PFSK-1 (cell line): ENCODE results near the gene SYNJ2.

Source experiments
- FOXP2 ChIP-seq: optimal IDR thresholded peaks from 2 replicates; pipeline ENCODE3; 2011; ENCODE audit warnings: borderline replicate concordance, control low read depth, inconsistent platforms; ENCODE audit not compliant: insufficient read depth; ENCODE audit errors: extremely low read length, extremely low read depth
- POLR2AphosphoS5 ChIP-seq: IDR thresholded peaks from 2 replicates; pipeline ENCODE4 v1.6.1; 2012; ENCODE audit warnings: low read depth, mild to moderate bottlenecking, control low read depth, low read length, moderate library complexity
- REST ChIP-seq, 2 experiments: IDR thresholded peaks; 2 replicates each; pipeline versions ENCODE4 v1.6.1 to v1.8.0; 2011 to 2012; ENCODE audit warnings: low read depth in 2 of 2, low read length in 2 of 2, control low read depth in 1 of 2, inconsistent platforms in 1 of 2, mild to moderate bottlenecking in 1 of 2, moderate library complexity in 1 of 2; ENCODE audit not compliant: insufficient read depth in 1 of 2
- SIN3A ChIP-seq: IDR thresholded peaks from 2 replicates; pipeline ENCODE4 v1.6.1; 2012; ENCODE audit warnings: mild to moderate bottlenecking, low read length, moderate library complexity, borderline replicate concordance; ENCODE audit not compliant: insufficient read depth
- TAF1 ChIP-seq: IDR thresholded peaks from 2 replicates; pipeline ENCODE4 v1.6.1; 2012; ENCODE audit warnings: low read length, control low read depth, borderline replicate concordance; ENCODE audit not compliant: insufficient read depth

The SYNJ2 gene

GRCh38 chr6:158030380-158031300, 49.0 kb downstream of the SYNJ2 start:
- no peak for TF ChIP-seq TAF1
- no peak for TF ChIP-seq REST (IDR thresholded peaks at IDR 0.05; ENCODE audit: insufficient read depth in 1 of 2, low read depth in 2 of 2, low read length in 2 of 2)
- TF ChIP-seq SIN3A, result no peak
- no peak for TF ChIP-seq POLR2AphosphoS5

GRCh38 chr6:158031381-158032353, 50.0 kb downstream of the SYNJ2 start:
- TF ChIP-seq REST (IDR thresholded peaks at IDR 0.05; ENCODE audit: insufficient read depth in 1 of 2, low read depth in 2 of 2, low read length in 2 of 2), result no peak
- no peak for TF ChIP-seq SIN3A
- TF ChIP-seq FOXP2, result no peak
- TF ChIP-seq POLR2AphosphoS5, result no peak

- no peak for TF ChIP-seq REST (IDR thresholded peaks at IDR 0.05; ENCODE audit: insufficient read depth in 1 of 2, low read depth in 2 of 2, low read length in 2 of 2)
- no peak for TF ChIP-seq POLR2AphosphoS5
- TF ChIP-seq SIN3A, result no peak
- TF ChIP-seq TAF1, result no peak
- no peak for TF ChIP-seq FOXP2
These were observed 50.7 kb downstream of the SYNJ2 start for GRCh38 chr6:158032354-158032733.

GRCh38 chr6:158033077-158033750, 51.6 kb downstream of the SYNJ2 start:
- TF ChIP-seq SIN3A (no peak), FOXP2 (no peak), TAF1 (no peak), REST (IDR thresholded peaks at IDR 0.05; ENCODE audit: insufficient read depth in 1 of 2, low read depth in 2 of 2, low read length in 2 of 2) (no peak), POLR2AphosphoS5 (no peak)
